ENCODE results near the gene ABCA2. TPM values are rescaled to one million over a fixed set of nuclear protein-coding genes. Genes with fewer than 3 reads are reported as not detected.

Gene ABCA2
- polyA plus RNA-seq, 1 donor (not counting 4 experiments of a cell fraction or from before 2014, with no cell fraction given), result 1.3 TPM

DNA sequence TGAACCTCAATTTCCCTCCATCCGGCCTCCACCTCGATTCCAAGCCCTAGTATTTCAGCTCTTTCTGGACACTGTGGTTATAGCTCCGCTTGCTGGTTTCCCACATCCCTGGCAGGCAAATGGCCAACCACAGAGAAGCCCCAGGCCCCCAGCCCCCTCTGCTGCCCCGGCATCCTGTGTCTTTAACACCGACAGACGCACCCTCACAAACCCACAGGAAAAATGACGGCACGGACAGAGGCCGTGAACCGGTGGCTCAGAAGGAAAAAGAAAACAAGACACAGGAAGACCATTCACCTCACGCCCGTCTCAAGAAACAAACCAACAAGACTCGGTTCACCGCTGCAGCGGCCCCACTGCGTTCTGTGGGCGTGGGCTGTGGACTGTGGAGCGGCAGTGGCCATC is 30.2 kb downstream of the ABCA2 start:
- peaks cover 44% of the 10 kb centered on the region for H3K4me1 ChIP-seq (ENCODE audit: control insufficient read depth, extremely low read depth, insufficient read depth, low read length)
- H3K4me2 ChIP-seq (ENCODE audit: control insufficient read depth, extremely low read depth, insufficient read depth, low read depth, low read length), result no peak overlapping the region
- no peak for TF ChIP-seq EZH2 (IDR thresholded peaks at IDR 0.05; ENCODE audit: low read length)
- TF ChIP-seq, protein P1, sequence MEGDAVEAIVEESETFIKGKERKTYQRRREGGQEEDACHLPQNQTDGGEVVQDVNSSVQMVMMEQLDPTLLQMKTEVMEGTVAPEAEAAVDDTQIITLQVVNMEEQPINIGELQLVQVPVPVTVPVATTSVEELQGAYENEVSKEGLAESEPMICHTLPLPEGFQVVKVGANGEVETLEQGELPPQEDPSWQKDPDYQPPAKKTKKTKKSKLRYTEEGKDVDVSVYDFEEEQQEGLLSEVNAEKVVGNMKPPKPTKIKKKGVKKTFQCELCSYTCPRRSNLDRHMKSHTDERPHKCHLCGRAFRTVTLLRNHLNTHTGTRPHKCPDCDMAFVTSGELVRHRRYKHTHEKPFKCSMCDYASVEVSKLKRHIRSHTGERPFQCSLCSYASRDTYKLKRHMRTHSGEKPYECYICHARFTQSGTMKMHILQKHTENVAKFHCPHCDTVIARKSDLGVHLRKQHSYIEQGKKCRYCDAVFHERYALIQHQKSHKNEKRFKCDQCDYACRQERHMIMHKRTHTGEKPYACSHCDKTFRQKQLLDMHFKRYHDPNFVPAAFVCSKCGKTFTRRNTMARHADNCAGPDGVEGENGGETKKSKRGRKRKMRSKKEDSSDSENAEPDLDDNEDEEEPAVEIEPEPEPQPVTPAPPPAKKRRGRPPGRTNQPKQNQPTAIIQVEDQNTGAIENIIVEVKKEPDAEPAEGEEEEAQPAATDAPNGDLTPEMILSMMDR (optimal IDR thresholded peaks at IDR 0.05 in 1 of 3, IDR thresholded peaks at IDR 0.05 in 1 of 3, conservative IDR thresholded peaks at IDR 0.05 in 1 of 3; ENCODE audit: extremely low read depth in 1 of 3, insufficient read depth in 2 of 3, low read length in 3 of 3), result no peak
- H2AFZ ChIP-seq (ENCODE audit: control insufficient read depth, low read length), result no peak overlapping the region
- no peaks in the 10 kb centered on the region for H3K9me3 ChIP-seq (ENCODE audit: control insufficient read depth, low read depth, low read length)
- peaks cover 3% of the 10 kb centered on the region for H4K20me1 ChIP-seq (ENCODE audit: control insufficient read depth, extremely low read depth, insufficient read depth, low read length)
- no peak overlapping the region for H3K4me3 ChIP-seq (ENCODE audit: control insufficient read depth in 2 of 3, extremely low read depth in 1 of 3, insufficient read depth in 2 of 3, low read depth in 1 of 3, low read length in 3 of 3)
- no peaks in the 10 kb centered on the region for H3K79me2 ChIP-seq (ENCODE audit: control insufficient read depth, insufficient read depth, low read length)
- DNase-seq (ENCODE audit: low read depth, low spot score) (no peak), FAIRE-seq (no peak)
- no peak overlapping the region for H3K9ac ChIP-seq (ENCODE audit: control insufficient read depth, extremely low read depth, insufficient read depth, low read length)
- no peaks in the 10 kb centered on the region for H3K27me3 ChIP-seq (ENCODE audit: control insufficient read depth, extremely low read depth, insufficient read depth, low read length)
- no peaks in the 10 kb centered on the region for H3K9me1 ChIP-seq (ENCODE audit: control insufficient read depth, extremely low read depth, insufficient read depth, low read length)
- H3K27ac ChIP-seq (ENCODE audit: control insufficient read depth, insufficient read depth, low read length), result no peak overlapping the region
- H3K36me3 ChIP-seq (ENCODE audit: control insufficient read depth in 2 of 2, extremely low read depth in 1 of 2, insufficient read depth in 2 of 2, low read length in 2 of 2), result peaks cover 0 to 10% of the 10 kb centered on the region in 2 experiments
- dilution Hi-C loops (cut with MboI; ENCODE audit: extremely low pct_ligation_motif_present, low sequenced_read_pairs), result no loop called here

DNA sequence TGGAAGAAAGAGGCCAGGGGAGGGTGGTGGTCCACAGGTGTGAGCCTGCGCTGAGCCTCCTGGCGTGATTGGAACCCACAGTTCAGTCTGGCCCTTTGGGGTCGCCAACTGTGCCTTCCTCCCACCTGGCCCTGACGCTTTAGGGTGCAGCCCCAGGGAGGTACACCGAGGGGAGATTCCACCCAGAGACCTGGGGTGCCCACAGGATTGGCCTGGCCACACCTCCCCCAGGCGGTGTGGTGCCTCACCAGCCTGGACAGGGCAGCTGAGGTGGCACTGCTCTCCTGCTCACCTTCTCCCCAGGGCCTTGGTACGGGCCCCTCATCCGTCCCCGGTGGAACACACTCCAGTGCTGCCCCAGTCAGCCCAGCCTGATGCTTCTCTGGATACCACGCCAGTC is 30.7 kb downstream of the ABCA2 start:
- Histone ChIP-seq H2AFZ (ENCODE audit: control insufficient read depth, low read length) (no peak overlapping the region), H3K4me3 (ENCODE audit: control insufficient read depth in 2 of 3, extremely low read depth in 1 of 3, insufficient read depth in 2 of 3, low read depth in 1 of 3, low read length in 3 of 3) (no peak overlapping the region), H3K79me2 (ENCODE audit: control insufficient read depth, insufficient read depth, low read length) (no peaks in the 10 kb centered on the region), H3K4me2 (ENCODE audit: control insufficient read depth, extremely low read depth, insufficient read depth, low read depth, low read length) (no peak overlapping the region), H3K27ac (ENCODE audit: control insufficient read depth, insufficient read depth, low read length) (no peak overlapping the region), H3K9ac (ENCODE audit: control insufficient read depth, extremely low read depth, insufficient read depth, low read length) (no peak overlapping the region), H3K27me3 (ENCODE audit: control insufficient read depth, extremely low read depth, insufficient read depth, low read length) (no peaks in the 10 kb centered on the region), H3K9me1 (ENCODE audit: control insufficient read depth, extremely low read depth, insufficient read depth, low read length) (no peaks in the 10 kb centered on the region), H3K4me1 (ENCODE audit: control insufficient read depth, extremely low read depth, insufficient read depth, low read length) (peaks cover 49% of the 10 kb centered on the region), H3K9me3 (ENCODE audit: control insufficient read depth, low read depth, low read length) (no peaks in the 10 kb centered on the region), H4K20me1 (ENCODE audit: control insufficient read depth, extremely low read depth, insufficient read depth, low read length) (peaks cover 3% of the 10 kb centered on the region), H3K36me3 (ENCODE audit: control insufficient read depth in 2 of 2, extremely low read depth in 1 of 2, insufficient read depth in 2 of 2, low read length in 2 of 2) (peaks cover 0 to 10% of the 10 kb centered on the region in 2 experiments)
- dilution Hi-C loops (cut with MboI; ENCODE audit: extremely low pct_ligation_motif_present, low sequenced_read_pairs), result no loop called here
- DNase-seq (ENCODE audit: low read depth, low spot score), result no peak
- TF ChIP-seq, protein P1 (optimal IDR thresholded peaks at IDR 0.05 in 1 of 3, IDR thresholded peaks at IDR 0.05 in 1 of 3, conservative IDR thresholded peaks at IDR 0.05 in 1 of 3; ENCODE audit: extremely low read depth in 1 of 3, insufficient read depth in 2 of 3, low read length in 3 of 3), result no peak
- no peak for TF ChIP-seq EZH2 (IDR thresholded peaks at IDR 0.05; ENCODE audit: low read length)
- no peak for FAIRE-seq

All from keratinocyte (primary cell).